Fibroblast of lung (primary cell): ENCODE results near the gene NEO1.

Experiments used
- EZH2 ChIP-seq: IDR thresholded peaks from 2 replicates; pipeline ENCODE4 v1.5.1; 2012; ENCODE audit warnings: low read length, control low read depth, mild to moderate bottlenecking; ENCODE audit errors: missing control alignments
- TF ChIP-seq, protein P1 (sequence below), 2 donors: IDR thresholded peaks in 1 of 2; conservative IDR thresholded peaks in 1 of 2; 1 replicate in 1 of 2; 2 replicates in 1 of 2; pipeline ENCODE4 v1.5.1; 2011 to 2012; ENCODE audit warnings: low read length in 2 of 2, control low read depth in 1 of 2, inconsistent platforms in 1 of 2, low read depth in 1 of 2, mild to moderate bottlenecking in 1 of 2

DNA sequence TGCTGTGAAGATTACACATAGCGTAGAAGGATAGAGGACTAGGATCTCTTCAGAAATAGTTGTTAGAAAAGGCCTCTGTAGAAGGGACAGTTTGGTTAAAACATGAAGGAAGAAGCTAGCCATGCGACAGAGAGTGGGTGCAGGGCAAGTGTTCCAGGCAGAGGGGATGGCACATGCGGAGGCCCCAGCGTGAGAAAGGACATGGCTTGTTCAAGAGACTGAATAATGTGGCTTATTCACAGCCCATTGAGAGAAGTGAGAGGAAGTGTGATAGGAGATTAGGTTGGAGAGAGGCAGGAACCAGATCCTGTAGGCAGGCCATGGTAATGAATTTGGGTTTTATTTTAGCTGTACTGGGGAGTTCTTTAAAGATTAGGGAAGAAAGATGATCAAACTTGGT lies 56.4 kb downstream of the NEO1 start:
- TF ChIP-seq, protein P1, sequence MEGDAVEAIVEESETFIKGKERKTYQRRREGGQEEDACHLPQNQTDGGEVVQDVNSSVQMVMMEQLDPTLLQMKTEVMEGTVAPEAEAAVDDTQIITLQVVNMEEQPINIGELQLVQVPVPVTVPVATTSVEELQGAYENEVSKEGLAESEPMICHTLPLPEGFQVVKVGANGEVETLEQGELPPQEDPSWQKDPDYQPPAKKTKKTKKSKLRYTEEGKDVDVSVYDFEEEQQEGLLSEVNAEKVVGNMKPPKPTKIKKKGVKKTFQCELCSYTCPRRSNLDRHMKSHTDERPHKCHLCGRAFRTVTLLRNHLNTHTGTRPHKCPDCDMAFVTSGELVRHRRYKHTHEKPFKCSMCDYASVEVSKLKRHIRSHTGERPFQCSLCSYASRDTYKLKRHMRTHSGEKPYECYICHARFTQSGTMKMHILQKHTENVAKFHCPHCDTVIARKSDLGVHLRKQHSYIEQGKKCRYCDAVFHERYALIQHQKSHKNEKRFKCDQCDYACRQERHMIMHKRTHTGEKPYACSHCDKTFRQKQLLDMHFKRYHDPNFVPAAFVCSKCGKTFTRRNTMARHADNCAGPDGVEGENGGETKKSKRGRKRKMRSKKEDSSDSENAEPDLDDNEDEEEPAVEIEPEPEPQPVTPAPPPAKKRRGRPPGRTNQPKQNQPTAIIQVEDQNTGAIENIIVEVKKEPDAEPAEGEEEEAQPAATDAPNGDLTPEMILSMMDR (conservative IDR thresholded peaks at IDR 0.05 in 1 of 2, IDR thresholded peaks at IDR 0.05 in 1 of 2; ENCODE audit: low read depth in 1 of 2, low read length in 2 of 2) = no peak
- TF ChIP-seq EZH2 = no peak
